ENCODE measurements around the gene RFXAP.

Gene RFXAP

DNA sequence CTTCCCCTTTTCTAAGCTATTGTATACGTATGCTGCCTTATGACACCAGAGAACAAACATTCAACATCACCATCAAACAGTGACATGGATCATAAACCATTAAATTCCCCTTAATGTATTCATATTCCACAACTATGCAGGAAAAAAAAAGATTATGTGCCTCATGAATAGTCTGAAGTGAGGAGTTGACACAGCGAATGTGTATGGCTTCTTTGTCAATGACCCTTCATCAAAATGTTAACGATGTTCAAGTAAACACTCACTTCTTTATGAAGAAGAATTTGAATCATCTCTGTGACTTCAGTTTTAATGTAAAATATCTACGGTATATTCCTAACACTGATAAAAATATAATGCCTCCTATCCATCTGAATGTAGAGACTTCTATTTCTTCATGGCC, 56.4 kb downstream of the RFXAP start:
- no peak for DNase-seq

DNA sequence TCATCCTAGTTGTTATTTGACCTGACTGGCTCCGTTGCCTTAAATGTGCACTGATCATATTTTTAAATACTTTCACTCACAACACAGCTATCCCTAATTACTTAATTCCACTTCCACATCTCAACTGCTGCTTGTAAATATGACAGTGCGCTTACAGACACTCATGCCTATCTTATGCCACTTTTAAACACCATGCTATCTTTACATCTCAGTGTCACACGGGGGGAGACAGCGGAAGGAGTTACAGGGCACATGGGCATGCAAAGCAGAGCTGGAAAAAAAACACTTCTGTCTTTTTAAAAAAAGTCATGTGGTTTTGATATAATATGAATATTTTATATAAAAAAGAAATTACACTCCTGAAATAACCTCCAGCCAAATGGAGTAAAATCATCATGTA, 56.9 kb downstream of the RFXAP start:
- no peak for DNase-seq

Data from AML-193 (cell line).